MG63 (cell line): Measurements from ENCODE around the gene RPL18. TPM values are rescaled to one million over a fixed set of nuclear protein-coding genes. Genes with fewer than 3 reads are reported as not detected.

Experiments
- DNase-seq: peaks from one replicate; pipeline ENCODE4 v3.0.0-alpha.2; 2020
- H3K27me3 ChIP-seq: fragments of 250-450 bp; sonication (Bioruptor Pico); 2 replicates; pipeline ENCODE4 v1.5.1; 2020; ENCODE audit warnings: mild to moderate bottlenecking, moderate library complexity
- H3K36me3 ChIP-seq: fragments of 250-450 bp; sonication (Bioruptor Pico); 2 replicates; pipeline ENCODE4 v1.5.1; 2020; ENCODE audit warnings: mild to moderate bottlenecking, moderate library complexity
- H3K4me3 ChIP-seq: fragments of 250-450 bp; sonication (Bioruptor Pico); 2 replicates; pipeline ENCODE4 v1.5.1; 2020; ENCODE audit warnings: mild to moderate bottlenecking, moderate library complexity
- H3K9me3 ChIP-seq: fragments of 250-450 bp; sonication (Bioruptor Pico); 2 replicates; pipeline ENCODE4 v1.5.1; 2020; ENCODE audit warnings: mild to moderate bottlenecking, moderate library complexity
- total RNA-seq: library from RNA; depleted of rRNA; stranded (reverse); fragments of >200 nt; shearing (Covaris generic); gene quantifications from 2 replicates; pipeline ENCODE4 v1.2.3, GENCODE V29; 2014; ENCODE audit warnings: low replicate concordance

Gene RPL18
- total RNA-seq, 1 experiment from 2014 or later: 3,057 TPM

- Histone ChIP-seq H3K9me3 (no peaks in the 10 kb centered on the region), H3K4me3 (no peak overlapping the region), H3K36me3 (peaks cover 6% of the 10 kb centered on the region), H3K27me3 (no peaks in the 10 kb centered on the region)
- DNase-seq: no peak
Observed at GRCh38 chr19:48609571-48610108, 9.3 kb downstream of the RPL18 start.

GRCh38 chr19:48608798-48609263, 10.1 kb downstream of the RPL18 start:
- Histone ChIP-seq H3K36me3 (no peaks in the 10 kb centered on the region), H3K9me3 (no peaks in the 10 kb centered on the region), H3K4me3 (no peak overlapping the region), H3K27me3 (no peaks in the 10 kb centered on the region)
- DNase-seq: peak; percentile 60

GRCh38 chr19:48607359-48607755, 11.6 kb downstream of the RPL18 start:
- DNase-seq: no peak
- H3K4me3 ChIP-seq: no peak overlapping the region
- no peaks in the 10 kb centered on the region for H3K36me3 ChIP-seq
- no peaks in the 10 kb centered on the region for H3K9me3 ChIP-seq
- H3K27me3 ChIP-seq: no peaks in the 10 kb centered on the region

GRCh38 chr19:48606463-48607358, 12.3 kb downstream of the RPL18 start, which contains the start of gene SPACA4:
SPACA4 (plus strand) TSS chr19:48606742; CDS start chr19:48606979, 237 bp downstream.
- Histone ChIP-seq H3K9me3 (no peaks in the 10 kb centered on the region), H3K4me3 (no peak within 1 kb of the TSS), H3K27me3 (no peaks in the 10 kb centered on the region), H3K36me3 (no peaks in the 10 kb centered on the region)
- no peak for DNase-seq

- no peak for DNase-seq
- Histone ChIP-seq H3K36me3 (no peaks in the 10 kb centered on the region), H3K27me3 (0 out of 2 replicates have a peak, but pooled peaks cover 2% of the 10 kb centered on the region), H3K4me3 (no peak overlapping the region), H3K9me3 (no peaks in the 10 kb centered on the region)
Observed at GRCh38 chr19:48603850-48604249, 15.1 kb downstream of the RPL18 start.

GRCh38 chr19:48603449-48603848, 15.5 kb downstream of the RPL18 start:
- H3K9me3 ChIP-seq: no peaks in the 10 kb centered on the region
- no peak for DNase-seq
- H3K27me3 ChIP-seq: 0 out of 2 replicates have a peak, but pooled peaks cover 2% of the 10 kb centered on the region
- no peaks in the 10 kb centered on the region for H3K36me3 ChIP-seq
- no peak overlapping the region for H3K4me3 ChIP-seq

GRCh38 chr19:48603001-48603400, 16.0 kb downstream of the RPL18 start:
- 0 out of 2 replicates have a peak, but pooled peaks cover 2% of the 10 kb centered on the region for H3K27me3 ChIP-seq
- no peaks in the 10 kb centered on the region for H3K9me3 ChIP-seq
- H3K4me3 ChIP-seq: no peak overlapping the region
- DNase-seq: no peak
- no peaks in the 10 kb centered on the region for H3K36me3 ChIP-seq

GRCh38 chr19:48600679-48601417, 18.1 kb downstream of the RPL18 start:
- no peaks in the 10 kb centered on the region for H3K36me3 ChIP-seq
- no peak for DNase-seq
- H3K9me3 ChIP-seq: no peaks in the 10 kb centered on the region
- 0 out of 2 replicates have a peak, but pooled peaks cover 2% of the 10 kb centered on the region for H3K27me3 ChIP-seq
- H3K4me3 ChIP-seq: no peak overlapping the region

GRCh38 chr19:48598996-48599700, 19.8 kb downstream of the RPL18 start:
- H3K4me3 ChIP-seq: no peak overlapping the region
- no peaks in the 10 kb centered on the region for H3K9me3 ChIP-seq
- 0 out of 2 replicates have a peak, but pooled peaks cover 2% of the 10 kb centered on the region for H3K27me3 ChIP-seq
- no peak for DNase-seq
- H3K36me3 ChIP-seq: no peaks in the 10 kb centered on the region

- Histone ChIP-seq H3K9me3 (no peaks in the 10 kb centered on the region), H3K27me3 (0 out of 2 replicates have a peak, but pooled peaks cover 2% of the 10 kb centered on the region), H3K36me3 (no peaks in the 10 kb centered on the region), H3K4me3 (no peak overlapping the region)
- no peak for DNase-seq
Observed at GRCh38 chr19:48596679-48597465, 22.1 kb downstream of the RPL18 start.

GRCh38 chr19:48596237-48596636, 22.7 kb downstream of the RPL18 start:
- Histone ChIP-seq H3K27me3 (0 out of 2 replicates have a peak, but pooled peaks cover 2% of the 10 kb centered on the region), H3K36me3 (no peaks in the 10 kb centered on the region), H3K4me3 (no peak overlapping the region), H3K9me3 (no peaks in the 10 kb centered on the region)
- DNase-seq: no peak

- Histone ChIP-seq H3K27me3 (0 out of 2 replicates have a peak, but pooled peaks cover 2% of the 10 kb centered on the region), H3K4me3 (no peak overlapping the region), H3K36me3 (no peaks in the 10 kb centered on the region), H3K9me3 (no peaks in the 10 kb centered on the region)
- no peak for DNase-seq
Observed at GRCh38 chr19:48595833-48596232, 23.1 kb downstream of the RPL18 start.

GRCh38 chr19:48595171-48595570, 23.8 kb downstream of the RPL18 start:
- H3K4me3 ChIP-seq: no peak overlapping the region

GRCh38 chr19:48591021-48591420, 28.0 kb downstream of the RPL18 start:
- no peak for DNase-seq
- Histone ChIP-seq H3K36me3 (no peaks in the 10 kb centered on the region), H3K27me3 (no peaks in the 10 kb centered on the region), H3K4me3 (no peak overlapping the region), H3K9me3 (no peaks in the 10 kb centered on the region)

More at GRCh38 chr19:48595171-48595570, 23.8 kb downstream of the RPL18 start:
- Histone ChIP-seq H3K9me3 (no peaks in the 10 kb centered on the region), H3K27me3 (0 out of 2 replicates have a peak, but pooled peaks cover 2% of the 10 kb centered on the region), H3K36me3 (no peaks in the 10 kb centered on the region)
- DNase-seq: no peak

- DNase-seq: peak; percentile 92
Observed at GRCh38 chr19:48588670-48589401, 30.1 kb downstream of the RPL18 start.

More at GRCh38 chr19:48588670-48589401, 30.1 kb downstream of the RPL18 start:
- H3K9me3 ChIP-seq: no peaks in the 10 kb centered on the region
- no peaks in the 10 kb centered on the region for H3K27me3 ChIP-seq
- no peaks in the 10 kb centered on the region for H3K36me3 ChIP-seq
- H3K4me3 ChIP-seq: peak overlapping the region; percentile 34
